Measurements from ENCODE around the gene STK33. TPM values are rescaled to one million over a fixed set of nuclear protein-coding genes. Genes with fewer than 3 reads are reported as not detected.

Gene STK33
- total RNA-seq, 2 donors from 2014 or later = 6.1 to 6.2 TPM

DNA sequence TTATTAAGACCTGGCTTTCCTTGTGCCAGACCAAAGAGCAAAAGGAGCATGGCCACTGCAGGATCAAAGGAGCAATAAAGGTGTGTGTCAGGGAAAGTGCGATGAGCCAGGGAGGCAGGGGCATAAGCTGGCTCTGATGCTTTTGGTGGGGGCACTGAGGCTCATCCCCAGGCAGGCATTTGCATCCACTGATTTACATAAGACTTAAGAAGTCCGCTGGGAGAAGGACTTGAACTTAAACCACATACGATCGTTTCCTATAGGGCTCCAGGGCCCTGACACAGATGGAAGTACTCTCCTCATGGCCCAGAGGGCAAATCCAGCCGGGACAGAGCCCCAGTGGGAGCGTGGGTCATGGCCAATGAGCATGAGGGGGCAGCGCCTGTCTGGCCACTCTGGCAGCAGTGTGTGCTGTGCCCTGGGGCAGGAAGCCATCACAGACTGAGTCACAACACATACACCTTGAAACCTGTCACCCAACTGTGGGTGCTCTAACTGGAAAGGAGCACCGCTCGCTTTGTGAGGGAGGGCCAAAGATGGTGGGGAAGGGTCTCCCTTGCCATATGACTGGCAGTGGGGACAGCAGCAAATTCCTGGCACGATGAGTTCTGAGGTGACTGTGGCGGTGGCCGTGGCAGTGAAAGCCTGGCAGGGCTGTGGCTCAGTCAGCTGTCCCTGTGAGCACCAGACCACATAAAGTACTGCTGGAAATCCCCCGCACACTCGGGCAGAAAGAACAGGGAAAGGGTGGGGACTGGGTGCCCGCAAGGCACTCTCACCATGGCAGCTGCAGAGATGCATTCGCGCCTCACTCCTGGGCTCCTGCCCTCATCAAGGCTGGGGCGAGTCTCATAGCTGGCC lies 251.0 kb downstream of the STK33 start:
- DNase-seq (peak; percentile 45 to 62), ATAC-seq (replicated peaks in 1 of 2) (peak; percentile 87 to 91)
- Mint-ChIP-seq H3K36me3 (ENCODE audit: insufficient read depth in 2 of 2) (no peaks in the 10 kb centered on the region), H3K4me3 (peak overlapping the region; percentile 9 to 31), H3K27me3 (ENCODE audit: low read depth) (peaks cover 14% of the 10 kb centered on the region), H3K9me3 (peaks cover 1 to 2% of the 10 kb centered on the region in 2 donors), H3K27ac (peak overlapping the region; percentile 25), H3K4me1 (ENCODE audit: low read depth) (peaks cover 12% of the 10 kb centered on the region)

DNA sequence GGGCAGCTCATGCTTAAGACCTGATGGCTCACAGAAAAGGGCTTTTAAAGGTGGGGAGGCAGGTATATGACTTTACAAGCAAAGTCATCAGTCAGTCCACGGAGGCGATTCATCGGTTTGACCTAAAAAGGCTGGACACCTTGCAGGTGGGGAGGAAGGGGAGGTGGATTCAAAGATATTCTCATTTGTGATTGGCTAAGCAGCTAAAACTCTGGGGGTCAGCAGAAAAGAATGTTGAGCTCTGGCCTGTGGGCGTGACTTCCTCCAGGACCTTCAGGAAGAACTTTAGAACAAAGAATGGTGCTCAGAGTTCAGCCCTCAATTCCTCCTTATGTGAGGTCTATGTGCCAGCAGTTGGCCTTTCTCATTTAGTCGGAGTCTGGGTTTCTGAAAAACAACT lies 252.0 kb downstream of the STK33 start:
- no peak for ATAC-seq (replicated peaks in 1 of 2)
- Mint-ChIP-seq H3K36me3 (ENCODE audit: insufficient read depth in 2 of 2) (no peaks in the 10 kb centered on the region), H3K9me3 (no peaks in the 10 kb centered on the region), H3K4me1 (ENCODE audit: low read depth) (peaks cover 12% of the 10 kb centered on the region), H3K4me3 (no peak overlapping the region), H3K27ac (no peak overlapping the region), H3K27me3 (ENCODE audit: low read depth) (peaks cover 14% of the 10 kb centered on the region)
- DNase-seq = no peak

Other genes starting within 250 kb of the STK33 start
- gene TRIM66, start 88.4 kb upstream of the STK33 start, total RNA-seq = 10 to 100 TPM; 26.4 to 30.2 TPM
- 1,000 to 10,000 TPM; 1,081 to 1,146 TPM for gene RPL27A, start 88.6 kb upstream of the STK33 start, total RNA-seq

All from activated T-cell treated with anti-CD3 and anti-CD28 coated beads, Interleukin-2, amount 50 U/mL, for 72 hours (primary cell).